Left kidney (tissue), 8 donors: ENCODE data around the gene HDAC2. TPM values are rescaled to one million over a fixed set of nuclear protein-coding genes. Genes with fewer than 3 reads are reported as not detected.
A peak's percentile ranks its signal among the peaks of the same experiment; 100 is the strongest.
"Not testable (repeated sequence)": the region's sequence is repeated elsewhere in the genome, so short reads cannot be mapped to it uniquely, and the experiment has no call there.

Experiments used
- DNase-seq: peaks from one replicate; pipeline ENCODE4 v3.0.0-alpha.2; 2013
- long read RNA-seq, 8 donors: transcript quantifications; one replicate each; lab custom pipeline, GENCODE V29; 2026
- polyA plus RNA-seq: library from polyadenylated mRNA; unstranded; fragments of 120-200 nt; gene quantifications from one replicate; pipeline ENCODE4 v1.2.1, GENCODE V29; 2013; ENCODE audit not compliant: insufficient read length

The HDAC2 gene
- 280 TPM for polyA plus RNA-seq
- long read RNA-seq, donor 1, full-length matches to known transcripts, result 48 of 156 reads
- long read RNA-seq, donor 1, partial matches to known transcripts, result 108 of 156 reads
- long read RNA-seq, donor 1, other reads (novel, unspliced or antisense), result 0 of 156 reads
- long read RNA-seq, donor 2, full-length matches to known transcripts, result 37 of 141 reads
- long read RNA-seq, donor 2, partial matches to known transcripts, result 104 of 141 reads
- long read RNA-seq, donor 2, other reads (novel, unspliced or antisense), result 0 of 141 reads
- long read RNA-seq, donor 3, full-length matches to known transcripts, result 45 of 108 reads
- long read RNA-seq, donor 3, partial matches to known transcripts, result 63 of 108 reads
- long read RNA-seq, donor 3, other reads (novel, unspliced or antisense), result 0 of 108 reads
- long read RNA-seq, donor 4, partial matches to known transcripts, result 0 of 3 reads
- long read RNA-seq, donor 4, other reads (novel, unspliced or antisense), result 0 of 3 reads
- long read RNA-seq, donor 5, full-length matches to known transcripts, result 85 of 216 reads
- long read RNA-seq, donor 5, partial matches to known transcripts, result 131 of 216 reads
- long read RNA-seq, donor 5, other reads (novel, unspliced or antisense), result 0 of 216 reads
- long read RNA-seq, donor 6, full-length matches to known transcripts, result 39 of 151 reads
- long read RNA-seq, donor 6, partial matches to known transcripts, result 112 of 151 reads
- long read RNA-seq, donor 6, other reads (novel, unspliced or antisense), result 0 of 151 reads
- long read RNA-seq, donor 7, full-length matches to known transcripts, result 61 of 211 reads
- long read RNA-seq, donor 7, partial matches to known transcripts, result 150 of 211 reads
- long read RNA-seq, donor 7, other reads (novel, unspliced or antisense), result 0 of 211 reads
- long read RNA-seq, donor 8, full-length matches to known transcripts, result 19 of 46 reads
- long read RNA-seq, donor 8, partial matches to known transcripts, result 27 of 46 reads
- long read RNA-seq, donor 8, other reads (novel, unspliced or antisense), result 0 of 46 reads

DNA sequence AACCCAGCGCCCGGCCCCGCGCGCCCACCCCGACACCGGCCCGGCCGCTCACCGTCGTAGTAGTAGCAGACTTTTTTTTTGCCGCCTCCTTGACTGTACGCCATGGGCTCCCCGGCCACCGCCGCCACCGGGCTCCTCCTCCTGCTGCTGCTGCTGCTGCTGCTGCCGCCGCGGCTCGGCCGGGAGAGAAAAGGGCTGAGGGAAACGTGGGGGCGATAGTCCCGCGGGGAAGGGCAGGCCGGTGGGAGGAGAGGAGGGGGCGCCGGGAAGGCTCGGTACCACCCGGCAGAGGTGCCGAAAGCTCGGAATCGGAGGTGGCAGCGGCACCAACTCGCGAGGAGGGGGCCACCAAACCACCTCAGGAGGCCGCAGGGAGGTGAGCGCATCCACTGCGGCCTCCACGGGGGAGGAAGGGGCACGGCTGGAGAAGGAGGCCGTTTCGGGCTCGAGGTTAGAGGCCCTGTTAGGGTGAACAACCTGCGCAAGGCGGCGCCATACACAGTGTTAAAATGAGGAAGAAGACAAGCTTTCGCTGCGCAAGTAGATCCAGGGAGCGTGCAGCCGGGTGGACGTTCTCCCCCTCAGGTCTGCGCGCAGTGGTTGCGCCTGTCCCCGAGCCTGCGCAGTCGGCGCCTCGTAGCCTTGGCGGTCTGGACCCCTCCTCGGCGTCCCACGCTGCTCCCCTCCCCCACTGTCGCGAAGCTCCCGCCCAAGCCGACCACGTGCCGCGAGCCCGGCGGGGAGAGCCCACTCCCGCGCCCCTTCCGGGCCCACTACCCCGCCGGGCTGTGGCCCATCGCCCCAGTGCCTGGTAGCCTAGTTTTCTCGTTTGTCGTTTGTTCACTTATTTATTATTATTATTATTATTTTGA, at the start of gene HDAC2:
HDAC2 (minus strand) TSS at position 344 of the 872 bp plus-strand sequence; CDS start at position 104, 240 bp downstream.
- peak; percentile 84 for DNase-seq

DNA sequence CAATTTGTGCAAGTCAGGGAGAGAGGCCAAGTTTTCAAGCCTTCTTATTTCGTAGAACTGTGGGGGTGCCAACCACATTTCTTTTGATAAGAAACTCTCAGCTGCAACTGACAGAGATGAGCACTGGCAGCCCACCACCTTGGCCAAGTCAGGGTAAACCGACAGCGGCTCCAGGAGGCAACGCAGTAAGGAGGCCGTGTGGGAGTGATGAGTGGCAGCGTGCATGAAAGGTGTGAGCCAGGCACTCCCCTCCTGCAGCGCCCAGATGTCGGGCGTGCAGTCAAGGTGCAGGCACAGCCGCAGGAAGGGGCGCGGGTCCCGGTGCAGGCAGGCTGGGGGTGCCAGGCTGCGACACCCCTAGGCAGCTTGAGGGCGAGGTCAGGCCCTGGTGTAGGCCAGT, 49.2 kb upstream of the HDAC2 start:
- no peak for DNase-seq

DNA sequence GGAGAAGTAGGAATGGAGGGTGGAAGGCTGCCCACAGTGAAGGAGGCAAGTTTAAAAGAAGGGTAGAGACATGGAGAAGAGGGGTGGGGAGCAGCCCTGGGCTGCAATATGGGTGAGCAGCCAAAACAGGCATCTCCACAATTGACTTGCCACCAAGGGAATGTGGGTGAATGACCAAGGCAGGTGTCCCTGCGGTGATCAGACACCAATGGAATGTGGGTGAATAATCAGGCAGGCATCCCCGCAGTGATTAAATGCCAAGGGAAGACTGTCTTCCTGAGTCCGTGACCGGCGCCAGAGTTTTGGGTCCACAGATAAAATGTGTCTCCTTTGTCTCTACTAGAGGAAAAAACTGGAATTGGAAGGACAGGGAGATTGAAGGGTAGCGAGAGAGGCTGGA, 46.2 kb upstream of the HDAC2 start:
- DNase-seq, result not testable (repeated sequence)

DNA sequence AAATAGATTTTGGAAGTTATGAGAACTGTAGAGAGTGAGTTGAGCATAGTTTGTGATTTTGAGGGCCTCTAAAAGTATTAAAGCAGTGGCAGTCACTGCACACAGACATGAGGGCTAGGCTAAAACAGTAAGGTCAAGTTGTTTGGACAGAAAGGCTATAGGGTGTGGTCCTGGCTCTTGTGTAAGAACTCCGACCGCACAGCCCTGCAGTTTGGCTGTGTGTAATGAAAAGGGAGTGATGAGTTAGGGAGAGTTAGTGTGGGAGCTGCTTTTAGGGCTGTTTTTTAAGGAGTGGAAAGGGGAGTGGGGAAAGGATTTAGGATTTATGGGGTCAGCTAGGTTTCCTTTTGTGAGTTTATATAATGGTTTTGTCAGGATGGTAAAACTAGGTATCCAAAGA, 43.2 kb upstream of the HDAC2 start:
- not testable (repeated sequence) for DNase-seq

DNA sequence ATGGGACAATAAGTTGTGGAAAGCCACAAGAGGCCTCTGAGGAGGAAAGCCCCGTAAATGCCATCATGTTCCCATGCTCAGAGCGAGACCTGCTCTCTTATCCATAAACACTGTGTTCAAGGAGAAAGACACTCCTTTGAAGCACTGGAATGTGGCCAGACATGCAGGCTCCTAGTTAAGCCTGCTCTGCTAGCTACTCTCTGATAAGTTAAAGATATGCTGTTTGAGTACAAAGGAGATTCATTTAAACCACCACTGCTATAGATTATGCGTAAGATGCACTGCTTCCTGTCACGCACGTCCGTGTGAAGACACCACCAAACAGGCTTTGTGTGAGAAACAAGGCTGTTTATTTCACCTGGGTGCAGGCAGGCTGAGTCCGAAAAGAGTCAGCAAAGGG, 40.5 kb upstream of the HDAC2 start:
- not testable (repeated sequence) for DNase-seq

DNA sequence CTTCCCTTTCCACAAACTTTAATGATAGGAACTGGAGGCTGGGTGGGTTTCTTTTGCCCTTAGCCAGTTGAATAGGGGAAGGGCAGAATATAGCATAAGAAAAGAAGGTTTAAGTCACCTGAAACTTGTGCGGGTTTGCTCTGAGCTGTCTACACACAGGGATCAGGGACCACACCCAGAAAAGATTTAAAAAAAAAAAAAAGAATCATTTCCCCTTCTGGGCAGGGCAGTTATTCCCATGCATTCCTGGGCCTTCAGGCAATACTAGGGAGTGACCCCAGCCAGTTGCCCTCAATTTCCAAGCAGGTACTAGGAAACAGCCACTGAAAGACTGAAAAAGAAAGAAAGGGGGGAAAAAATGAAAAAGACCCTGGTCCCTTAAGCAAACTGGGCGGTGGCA, 39.6 kb upstream of the HDAC2 start:
- no peak for DNase-seq

DNA sequence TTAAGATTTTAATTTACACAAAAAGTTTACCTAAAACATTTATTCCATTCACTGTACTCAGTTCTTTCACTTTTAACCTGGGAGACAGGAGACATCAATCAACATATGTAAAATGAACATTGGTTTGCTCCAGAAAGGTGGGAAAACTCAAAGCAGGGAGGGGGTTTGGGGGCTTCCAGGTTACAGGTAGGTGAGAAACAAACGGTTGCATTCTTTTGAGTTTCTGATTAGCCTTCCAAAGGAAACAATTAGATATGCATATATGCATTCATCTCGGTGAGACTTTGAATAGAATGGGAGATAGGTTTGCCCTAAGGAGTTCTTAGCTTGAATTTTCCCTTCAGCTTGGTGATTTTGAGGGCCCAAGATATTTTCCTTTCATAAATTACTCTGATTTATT, 38.2 kb upstream of the HDAC2 start:
- DNase-seq, result no peak

DNA sequence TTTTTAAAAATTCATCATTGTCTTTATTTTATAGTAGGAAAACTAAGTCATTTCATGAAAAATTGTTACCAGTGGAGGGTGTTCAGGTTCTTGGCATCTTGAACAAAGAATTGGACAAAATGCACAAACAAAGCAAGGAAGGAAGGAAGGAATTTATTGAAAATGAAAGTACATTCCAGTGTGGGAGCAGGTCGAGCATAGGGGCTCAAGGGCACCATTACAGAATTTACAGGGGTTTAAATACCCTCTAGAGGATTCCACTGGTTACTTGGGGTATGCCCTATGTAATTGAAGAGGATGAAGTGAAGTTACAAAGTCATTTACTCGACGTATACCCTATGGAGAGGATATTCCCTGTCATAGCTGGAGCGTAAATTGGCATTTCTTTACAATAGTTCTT, 37.4 kb upstream of the HDAC2 start:
- no peak for DNase-seq

DNA sequence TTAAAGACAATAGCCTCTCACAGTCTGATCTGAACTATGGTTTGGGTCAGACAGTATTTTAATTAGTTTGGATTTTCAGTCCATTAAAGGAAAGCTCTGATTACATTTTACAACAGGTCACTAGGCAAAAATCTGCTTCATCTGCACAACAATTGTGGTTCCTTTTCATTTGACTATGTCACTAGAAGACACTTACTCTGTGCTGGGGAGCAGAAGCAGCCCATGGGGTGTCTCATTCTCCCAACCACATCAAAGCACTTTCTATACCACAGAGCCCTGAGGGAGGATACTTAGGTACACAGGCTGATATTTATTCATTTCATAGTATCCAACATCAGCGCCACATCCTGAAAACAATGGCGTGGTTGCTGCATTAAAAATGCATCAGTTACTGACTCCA, 36.6 kb upstream of the HDAC2 start:
- DNase-seq, result no peak

DNA sequence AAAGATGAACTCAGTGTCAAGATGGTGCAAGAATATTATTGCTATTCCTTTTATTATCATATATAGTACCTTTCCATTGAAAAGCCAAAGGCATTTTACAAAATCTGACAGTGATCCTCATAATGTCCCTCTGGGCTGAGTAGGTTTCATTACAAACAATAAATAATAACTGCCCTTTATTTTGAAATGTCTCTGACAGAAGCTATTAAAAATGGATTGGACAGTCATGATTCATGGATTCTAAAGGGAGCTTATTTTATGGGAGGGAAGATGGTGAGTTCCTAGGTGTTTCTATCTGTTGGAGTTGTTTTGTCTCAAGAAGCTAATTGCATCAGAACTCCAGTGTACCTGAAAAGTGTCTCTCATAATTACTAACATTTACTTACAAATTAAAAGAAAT, 30.4 kb upstream of the HDAC2 start:
- no peak for DNase-seq

DNA sequence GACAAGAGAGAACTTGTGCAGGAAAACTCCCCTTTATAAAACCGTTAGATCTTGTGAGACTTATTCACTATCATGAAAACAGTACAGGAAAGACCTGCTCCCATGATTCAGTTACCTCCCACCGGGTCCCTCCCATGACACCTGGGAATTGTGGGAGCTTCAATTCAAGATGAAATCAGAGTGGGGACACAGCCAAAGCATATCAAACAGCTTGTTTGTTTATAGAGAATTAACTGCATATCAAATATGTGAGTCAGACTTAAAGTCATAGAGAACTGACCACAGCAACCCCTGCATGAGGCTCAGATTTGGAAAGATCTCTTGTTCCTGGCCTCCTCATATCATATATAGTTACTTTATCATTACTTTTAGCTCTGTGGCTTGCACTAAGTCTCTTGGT, 29.1 kb upstream of the HDAC2 start:
- no peak for DNase-seq

DNA sequence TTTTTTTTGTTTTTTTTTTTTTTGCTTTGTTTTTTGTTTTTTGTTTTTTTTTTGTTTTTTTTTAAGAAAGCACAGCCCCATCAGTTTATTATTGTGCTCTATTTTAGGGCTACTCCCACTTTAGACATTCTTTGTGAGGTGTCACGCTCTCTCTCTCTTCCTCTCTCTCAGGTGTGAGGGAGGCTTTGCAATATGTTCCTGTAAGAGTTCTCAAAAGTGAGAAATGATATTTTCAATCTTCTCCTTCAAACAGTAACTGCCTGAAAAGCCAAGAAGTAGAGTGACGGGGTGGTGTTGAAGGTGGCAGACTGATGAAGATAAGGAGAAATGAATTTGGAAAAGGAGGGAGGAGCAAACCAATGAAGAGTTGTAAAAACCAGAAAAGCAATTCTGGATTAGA, 28.3 kb upstream of the HDAC2 start:
- DNase-seq, result no peak

DNA sequence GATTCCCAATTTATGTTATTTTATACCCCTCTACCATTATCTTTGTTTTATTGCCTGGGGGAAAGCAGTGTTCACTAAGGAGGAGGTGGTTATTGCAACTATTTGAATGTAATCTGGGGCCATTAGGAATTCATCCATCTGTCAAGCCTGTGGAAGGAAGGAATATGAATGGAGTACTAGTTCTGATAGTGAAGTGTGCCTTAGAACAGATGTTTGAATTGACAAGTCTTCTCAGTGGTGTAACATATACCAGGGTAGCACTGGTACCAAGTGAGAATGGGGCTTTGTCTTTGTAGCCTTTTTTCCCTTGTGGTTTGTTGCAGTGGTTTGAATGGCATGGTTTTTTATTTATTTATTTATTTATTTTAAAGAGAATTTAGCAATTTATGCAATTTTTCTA, 27.9 kb upstream of the HDAC2 start:
- no peak for DNase-seq

DNA sequence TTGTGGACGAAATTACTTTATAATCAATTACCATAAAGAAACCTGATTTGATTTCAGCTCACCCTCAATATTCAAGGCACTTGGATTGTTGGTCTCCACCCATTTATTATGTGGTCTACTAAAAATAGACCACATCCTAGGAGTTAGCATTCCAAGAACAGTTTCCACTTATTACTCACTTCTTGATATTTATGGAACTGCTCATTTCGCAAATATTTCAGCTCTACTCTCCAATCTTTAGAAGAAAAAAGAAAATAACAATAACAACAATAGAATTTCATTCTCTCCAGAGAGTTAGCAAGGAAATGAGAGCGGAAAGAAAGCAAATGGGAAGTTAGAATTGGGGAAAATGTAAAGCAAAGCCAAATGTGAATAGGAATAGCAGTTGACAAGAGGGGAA, 26.2 kb upstream of the HDAC2 start:
- DNase-seq, result no peak

DNA sequence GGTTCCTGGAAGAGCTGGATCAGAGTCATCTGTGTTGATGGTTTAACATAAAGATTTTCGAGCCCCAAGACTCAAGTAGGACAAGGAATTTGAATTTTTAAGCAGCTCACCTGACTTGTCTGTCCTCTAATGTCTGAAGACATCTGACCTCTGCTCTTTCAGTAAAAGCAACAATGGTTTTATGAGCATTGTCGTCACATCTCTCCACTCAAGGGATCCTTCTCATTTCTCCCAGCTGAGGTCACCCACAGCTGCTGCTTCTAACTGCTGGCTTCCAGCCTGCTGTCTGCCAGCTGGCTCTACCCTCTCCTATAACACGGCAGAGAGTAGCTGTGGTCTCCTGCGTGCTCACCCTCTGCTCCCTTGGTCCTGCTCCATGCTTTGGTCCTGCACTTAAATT, 24.7 kb upstream of the HDAC2 start:
- DNase-seq, result peak; percentile 34

DNA sequence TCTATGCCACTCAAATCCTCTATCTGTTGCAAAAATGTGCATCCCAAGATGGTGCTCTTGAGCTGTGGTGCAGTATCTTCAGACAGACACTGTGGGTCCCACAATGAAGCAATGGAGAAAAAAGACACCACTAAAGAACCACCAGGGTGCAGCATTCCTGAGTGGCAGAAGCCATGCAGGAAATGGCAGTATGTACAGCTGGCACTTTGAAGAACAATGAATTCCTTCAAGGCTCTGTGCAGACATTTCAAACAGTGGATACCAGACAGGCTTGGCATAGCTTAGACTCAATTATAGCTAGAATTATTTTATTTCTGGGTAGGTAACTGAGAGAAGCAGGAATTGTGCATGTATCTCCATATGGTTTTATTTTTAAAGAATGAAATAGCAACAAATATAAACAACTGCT, 24.0 kb upstream of the HDAC2 start:
- DNase-seq, result peak; percentile 33

DNA sequence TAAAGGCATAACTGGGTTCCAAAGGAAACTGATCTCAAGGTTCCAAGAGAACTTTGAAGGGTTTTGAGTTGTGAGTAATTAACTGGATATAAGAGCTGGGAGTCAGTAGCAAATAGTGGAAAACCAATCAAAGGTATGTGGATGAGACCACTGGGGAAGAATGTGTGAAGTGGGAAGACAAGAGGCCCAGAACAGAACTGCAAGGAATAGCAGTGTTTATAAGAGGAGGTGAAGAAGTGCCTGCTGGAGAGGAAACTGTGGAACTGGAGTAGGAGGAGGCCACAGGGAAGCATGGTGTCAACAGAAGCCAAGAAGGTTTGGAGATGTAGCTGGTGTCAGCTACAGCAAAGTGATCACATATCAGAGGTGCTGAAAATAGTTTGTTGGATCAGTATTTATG, 18.7 kb upstream of the HDAC2 start:
- no peak for DNase-seq

DNA sequence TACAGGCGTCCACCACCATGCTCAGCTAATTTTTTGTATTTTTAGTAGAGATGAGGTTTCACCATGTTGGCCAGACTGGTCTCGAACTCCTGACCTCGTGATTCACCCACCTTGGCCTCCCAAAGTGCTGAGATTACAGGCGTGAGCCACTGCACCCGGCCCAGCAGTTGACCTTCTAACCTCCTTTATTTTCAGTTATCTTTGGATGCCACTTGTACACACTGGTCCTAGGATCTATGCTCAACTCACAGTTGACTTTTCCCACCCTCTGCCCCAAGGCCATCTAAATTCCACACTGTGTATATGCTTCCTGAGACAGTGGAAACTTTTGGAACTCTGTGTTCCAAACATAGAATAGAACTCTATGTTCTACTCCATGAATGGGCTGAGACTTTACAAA, 11.7 kb upstream of the HDAC2 start:
- not testable (repeated sequence) for DNase-seq

DNA sequence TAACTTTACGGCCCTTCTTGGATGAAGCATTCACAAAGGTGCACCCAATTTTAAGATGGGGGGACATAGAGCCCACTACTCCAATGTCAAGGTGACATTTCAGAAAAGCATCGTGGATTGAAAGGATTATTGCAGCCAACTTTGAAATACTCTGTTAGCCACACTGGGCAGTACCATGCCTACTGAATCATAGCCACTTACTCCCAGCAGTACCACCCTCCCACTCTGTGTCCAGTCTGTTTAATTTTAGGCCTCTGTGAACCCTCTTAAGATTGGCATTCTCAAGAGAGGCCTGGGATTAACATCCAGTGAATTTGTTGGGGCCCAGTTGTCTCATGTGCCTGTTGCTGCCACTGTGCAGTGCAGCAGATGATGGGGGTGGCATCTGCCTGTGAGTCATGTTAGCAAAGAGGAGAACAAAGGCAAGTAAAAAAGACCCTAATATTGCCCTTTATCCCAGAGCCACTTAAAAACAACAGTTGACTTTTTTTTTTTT, 11.2 kb upstream of the HDAC2 start:
- DNase-seq, result no peak

DNA sequence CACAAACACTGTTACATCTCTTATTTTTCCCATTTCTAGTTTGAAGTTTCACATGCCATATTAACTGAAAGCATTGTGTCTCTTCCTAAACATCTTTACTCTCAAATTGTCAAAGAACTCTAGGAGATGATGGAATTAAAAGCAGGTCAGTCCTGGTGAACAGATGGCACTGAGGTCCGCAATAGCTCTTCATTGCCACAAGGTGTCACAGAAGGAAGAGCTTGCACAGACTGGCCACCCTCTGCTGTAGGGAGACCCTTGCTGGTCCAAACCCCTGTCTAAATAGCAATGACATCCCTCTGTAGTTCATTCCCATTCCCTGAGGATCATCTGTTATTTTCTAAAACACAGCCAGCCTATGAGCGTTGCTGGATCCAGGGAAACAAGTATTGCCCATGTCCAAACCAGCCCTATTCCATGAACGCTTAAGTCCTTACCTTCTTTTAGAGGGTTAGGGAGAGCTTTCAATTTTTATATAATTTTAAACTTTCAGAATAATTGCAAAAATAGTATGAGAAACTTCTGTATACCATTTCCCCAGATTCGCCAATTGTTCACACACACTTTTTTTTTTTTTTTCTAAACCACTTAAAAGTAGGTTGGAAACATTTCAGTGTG, 10.1 kb upstream of the HDAC2 start:
- DNase-seq, result no peak

DNA sequence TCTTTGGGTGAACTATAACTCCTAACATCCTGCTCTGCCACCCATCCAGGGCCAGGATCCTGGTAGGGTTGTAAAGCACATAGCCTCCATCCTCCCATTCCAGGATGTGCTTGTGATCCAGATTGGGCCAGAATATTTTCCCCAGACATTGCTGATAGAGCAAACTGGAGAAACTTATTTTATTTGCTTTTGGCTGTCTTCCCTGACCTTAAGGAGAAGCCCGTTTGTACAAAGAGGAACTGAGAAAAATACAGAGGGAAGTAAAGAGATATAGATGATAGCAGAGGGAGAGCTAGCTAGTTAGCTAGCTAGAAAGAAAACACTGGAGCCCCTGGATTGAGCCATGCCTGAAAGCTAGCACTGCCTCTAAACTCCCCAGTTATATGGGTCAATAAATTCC, 9.0 kb upstream of the HDAC2 start:
- DNase-seq, result no peak
